HepG2 (cell line): ENCODE data around the gene AEN. TPM values are rescaled to one million over a fixed set of nuclear protein-coding genes. Genes with fewer than 3 reads are reported as not detected.
A peak's percentile ranks its signal among the peaks of the same experiment; 100 is the strongest.

Source experiments
- ATAC-seq: fragments of 200-7000 bp; cut with Tn5 transposase; 3 replicates; pipeline ENCODE4 v1.9.1; 2020; ENCODE audit warnings: mild to moderate bottlenecking, moderate library complexity
- BruUV-seq: library from RNA; stranded (reverse); fragments of 400-500 nt; replicated peaks from 2 replicates; lab custom pipeline; 2021; lab: Mats Ljungman, UMichigan
- CTCF ChIA-PET: fragments of 300-600 bp; formaldehyde crosslinking; extraction: SDS; loops from one replicate; lab custom pipeline; 2021; ENCODE audit warnings: low total read pairs, inconsistent platforms, low intra/inter-chr PET ratio; lab: Yijun Ruan, JAX
- POLR2A ChIA-PET: fragments of 350-600 bp; sonication (Branson Sonifier 250); formaldehyde crosslinking; loops from one replicate; lab custom pipeline; 2020; ENCODE audit warnings: antibody characterized with exemption, inconsistent platforms; lab: Yijun Ruan, JAX
- DNase-seq: peaks from one replicate; pipeline ENCODE4 v3.0.0-alpha.2; 2015; ENCODE audit warnings: low spot score
- FAIRE-seq: peaks from 3 replicates; lab custom pipeline; 2011; peaks lifted over from hg19 to GRCh38; lab: Jason Lieb, UNC
- H2AFZ ChIP-seq: one replicate; pipeline ENCODE4 v1.6.1; 2011; ENCODE audit warnings: low read length, inconsistent platforms
- H3K27ac ChIP-seq: fragments of 300-600 bp; 3 replicates; pipeline ENCODE4 v1.8.0; 2011; ENCODE audit warnings: mixed run types, mild to moderate bottlenecking, mixed read lengths, low read length, inconsistent platforms; ENCODE audit not compliant: insufficient read depth; ENCODE audit errors: extremely low read length
- H3K27me3 ChIP-seq, 2 experiments: fragments of 200-600 bp in 1 of 2; 2 replicates in 1 of 2; 3 replicates in 1 of 2; pipeline versions ENCODE4 v1.6.0 to v1.8.0; 2011; ENCODE audit warnings: low read length in 2 of 2, mild to moderate bottlenecking in 2 of 2, moderate library complexity in 2 of 2, inconsistent platforms in 1 of 2; ENCODE audit not compliant: insufficient read depth in 2 of 2, control insufficient read depth in 1 of 2
- H3K36me3 ChIP-seq, 2 experiments: fragments of 200-600 bp in 1 of 2; replicated peaks in 1 of 2; 2 replicates in 1 of 2; 3 replicates in 1 of 2; pipeline versions ENCODE4 v1.5.1 to v1.8.0; 2011; ENCODE audit warnings: low read length in 2 of 2, inconsistent platforms in 1 of 2; ENCODE audit not compliant: insufficient read depth in 2 of 2, control insufficient read depth in 1 of 2
- H3K4me1 ChIP-seq: 2 replicates; pipeline ENCODE4 v1.5.1; 2012; ENCODE audit warnings: low read length, inconsistent platforms; ENCODE audit not compliant: insufficient read depth
- H3K4me2 ChIP-seq: 2 replicates; pipeline ENCODE4 v1.6.0; 2011; ENCODE audit warnings: low read depth, low read length, inconsistent platforms
- H3K4me3 ChIP-seq, 3 experiments: fragments of 200-600 bp in 1 of 3; sonication (generic), shearing (Covaris generic) in 1 of 3; replicated peaks in 1 of 3; 2 replicates each; pipeline ENCODE4 v1.5.1; 2011 to 2016; ENCODE audit warnings: low read length in 3 of 3, inconsistent platforms in 2 of 3, low read depth in 2 of 3, mild to moderate bottlenecking in 2 of 3, control low read depth in 1 of 3, mixed read lengths in 1 of 3; ENCODE audit not compliant: insufficient read depth in 1 of 3
- H3K79me2 ChIP-seq: one replicate; pipeline ENCODE4 v1.6.1; 2011; ENCODE audit warnings: low read length, inconsistent platforms; ENCODE audit not compliant: insufficient read depth
- H3K9ac ChIP-seq: 2 replicates; pipeline ENCODE4 v1.6.0; 2011; ENCODE audit warnings: mild to moderate bottlenecking, low read depth, low read length, inconsistent platforms; ENCODE audit not compliant: insufficient read depth
- H3K9me3 ChIP-seq: 2 replicates; pipeline ENCODE4 v1.5.1; 2012; ENCODE audit warnings: mild to moderate bottlenecking, low read length
- H4K20me1 ChIP-seq: 2 replicates; pipeline ENCODE4 v1.6.0; 2011; ENCODE audit warnings: inconsistent platforms, mild to moderate bottlenecking, low read length, moderate library complexity; ENCODE audit not compliant: insufficient read depth
- FOSL2 ChIP-seq: sonication (generic); formaldehyde crosslinking; IDR thresholded peaks from 2 replicates; pipeline ENCODE4 v1.4.0; 2020; ENCODE audit warnings: missing genetic modification reagents
- HOXA5 ChIP-seq: sonication (generic); formaldehyde crosslinking; IDR thresholded peaks from 2 replicates; pipeline ENCODE4 v1.4.0; 2020; ENCODE audit warnings: missing genetic modification reagents
- PAWR ChIP-seq: sonication (generic); formaldehyde crosslinking; IDR thresholded peaks from 2 replicates; pipeline ENCODE4 v1.4.0; 2020; ENCODE audit warnings: missing genetic modification reagents, mild to moderate bottlenecking, borderline replicate concordance
- PHF20 ChIP-seq: sonication (generic); formaldehyde crosslinking; IDR thresholded peaks from 2 replicates; pipeline ENCODE4 v1.5.0; 2020; ENCODE audit warnings: mild to moderate bottlenecking, missing genetic modification reagents
- REXO4 ChIP-seq: sonication (generic); formaldehyde crosslinking; IDR thresholded peaks from 2 replicates; pipeline ENCODE4 v1.8.0; 2022; ENCODE audit warnings: missing genetic modification reagents, mild to moderate bottlenecking, borderline replicate concordance
- RORA ChIP-seq: sonication (generic); formaldehyde crosslinking; IDR thresholded peaks from 2 replicates; pipeline ENCODE4 v1.5.0; 2020; ENCODE audit warnings: mild to moderate bottlenecking, missing genetic modification reagents, moderate library complexity
- ZBTB33 ChIP-seq: sonication (generic); formaldehyde crosslinking; IDR thresholded peaks from 2 replicates; pipeline ENCODE4 v1.4.0; 2020; ENCODE audit warnings: missing genetic modification reagents
- ZEB1 ChIP-seq: IDR thresholded peaks from 2 replicates; pipeline ENCODE4 v1.6.1; 2012; ENCODE audit warnings: mild to moderate bottlenecking, low read depth, inconsistent platforms; ENCODE audit not compliant: insufficient replicate concordance
- ZNF20 ChIP-seq: sonication (generic); formaldehyde crosslinking; IDR thresholded peaks from 2 replicates; pipeline ENCODE4 v1.4.0; 2020; ENCODE audit warnings: mild to moderate bottlenecking, moderate library complexity, missing genetic modification reagents
- ZNF276 ChIP-seq: sonication (generic); formaldehyde crosslinking; IDR thresholded peaks from 2 replicates; pipeline ENCODE4 v1.4.0; 2020; ENCODE audit warnings: mild to moderate bottlenecking, low read depth, missing genetic modification reagents
- WGBS: methylation state at CpG from one replicate; pipeline ENCODE4 v1.1.6; 2017; ENCODE audit warnings: low lambda C conversion rate; 5-methylcytosine and 5-hydroxymethylcytosine counted together
- in situ Hi-C: cut with HindIII; loops from 2 replicates; pipeline ENCODE4 v1.10.0; 2017; ENCODE audit warnings: low pct_unique_long_range_greater_than_20kb; ENCODE audit not compliant: extremely low pct_ligation_motif_present
- intact Hi-C: fragments of 100-400 bp; cut with micrococcal nuclease; formaldehyde crosslinking; loops from one replicate; pipeline ENCODE4 v1.10.0; 2022; ENCODE audit not compliant: unreplicated experiment
- polyA plus RNA-seq, 8 experiments: library from polyadenylated mRNA; depleted of rRNA in 3 of 8; stranded (reverse) in 7 of 8; unstranded in 1 of 8; fragments of >200 nt; fragmentation: Illumina TruSeq in 4 of 8; extraction: Trizol in 4 of 8; gene quantifications; 2 replicates each; pipeline versions ENCODE4 v1.2.1 to v1.2.3, GENCODE V29; 2011 to 2016; ENCODE audit warnings: low read depth in 4 of 8, missing spikeins in 1 of 8, mixed read lengths in 1 of 8; ENCODE audit not compliant: insufficient read depth in 1 of 8
- total RNA-seq, 5 experiments: library from RNA; depleted of rRNA; stranded (reverse); fragments of >200 nt; fragmentation: Illumina TruSeq; extraction: Trizol; gene quantifications; 2 replicates each; pipeline ENCODE4 v1.2.3, GENCODE V29; 2016; ENCODE audit warnings: low read depth in 1 of 5

Gene AEN
- total and polyA plus RNA-seq, 2 of the 13 experiments (the other 11 are each of a cell fraction or from before 2014, with no cell fraction given): 51.3 to 118 TPM

- TF ChIP-seq RORA (CRISPR knock-in tag) (no peak), REXO4 (no peak), ZEB1 (no peak), ZNF276 (CRISPR knock-in tag) (no peak), HOXA5 (no peak), PAWR (CRISPR knock-in tag) (no peak), ZNF20 (no peak)
These were observed 27.4 kb downstream of the AEN start (continued) for GRCh38 chr15:88648357-88649214.

- peaks cover 7% of the 10 kb centered on the region; the same call in 1 of the 2 replicates for H3K4me1 ChIP-seq
- H3K79me2 ChIP-seq: no peaks in the 10 kb centered on the region
- H3K4me2 ChIP-seq: no peak overlapping the region
- ChIA-PET CTCF (no interaction called here), POLR2A (no interaction called here)
- H3K9me3 ChIP-seq: no peaks in the 10 kb centered on the region
- H4K20me1 ChIP-seq: 0 out of 2 replicates have a peak, but pooled peaks cover 2% of the 10 kb centered on the region
- TF ChIP-seq PHF20 (CRISPR knock-in tag): no peak
- TF ChIP-seq ZBTB33 (CRISPR knock-in tag): peak; percentile 53
- TF ChIP-seq FOSL2: peak; percentile 32; the same call in 1 of the 2 replicates
- no TSS peak for BruUV-seq
- FAIRE-seq (no peak), ATAC-seq (no peak), DNase-seq (peak; percentile 41)
- H3K27ac ChIP-seq: no peak overlapping the region
- in situ Hi-C loops (no loop called here), intact Hi-C loops (no loop called here)
- no peaks in the 10 kb centered on the region; a peak in 1 of 5 replicates for H3K27me3 ChIP-seq
- H2AFZ ChIP-seq: no peak overlapping the region
- H3K9ac ChIP-seq: no peak overlapping the region
- H3K4me3 ChIP-seq: no peak overlapping the region
- H3K36me3 ChIP-seq: no peaks in the 10 kb centered on the region
- 73% methylated on average over 12 of the region's 12 CpGs for WGBS
These were observed 28.2 kb downstream of the AEN start for GRCh38 chr15:88649286-88649733.
